WI38 (cell line): ENCODE results near the gene EPN2.
"Not testable (repeated sequence)": the region's sequence is repeated elsewhere in the genome, so short reads cannot be mapped to it uniquely, and the experiment has no call there.

Source experiments
- H3K4me3 ChIP-seq: 2 replicates; pipeline ENCODE4 v1.5.1; 2011; ENCODE audit warnings: low read depth, mild to moderate bottlenecking, control low read depth, low read length
- CTCF ChIP-seq: IDR thresholded peaks from 2 replicates; pipeline ENCODE4 v1.5.1; 2012; ENCODE audit warnings: low read depth, mild to moderate bottlenecking, control low read depth, low read length

EPN2 gene

GRCh38 chr17:19348806-19349205 lies 111.6 kb downstream of the EPN2 start:
- TF ChIP-seq CTCF = no peak
- H3K4me3 ChIP-seq = no peak overlapping the region

- H3K4me3 ChIP-seq = not testable (repeated sequence)
Observed at GRCh38 chr17:19353401-19353800, 116.2 kb downstream of the EPN2 start.

GRCh38 chr17:19354748-19355147 lies 117.6 kb downstream of the EPN2 start:
- H3K4me3 ChIP-seq = no peak overlapping the region

DNA sequence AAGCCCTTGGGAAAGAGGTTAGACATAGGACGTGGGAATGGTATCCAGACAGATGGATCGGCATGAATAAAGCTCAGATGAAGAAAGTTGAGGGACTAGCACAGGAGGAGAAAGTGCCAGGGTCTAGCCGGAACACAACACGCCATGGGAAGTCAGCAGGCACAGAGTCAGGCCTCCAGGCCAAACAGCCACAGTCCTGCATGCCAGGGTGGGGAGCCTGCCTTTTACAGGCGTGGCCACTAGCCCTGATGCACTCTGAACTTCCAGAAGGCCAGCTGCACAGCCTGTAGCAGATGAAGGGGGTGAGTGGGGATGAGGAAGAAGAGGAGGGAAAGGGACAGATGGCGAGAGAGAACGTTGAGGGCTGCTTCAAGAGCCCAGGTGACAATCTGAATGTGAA lies 120.2 kb downstream of the EPN2 start:
- no peak overlapping the region for H3K4me3 ChIP-seq
- TF ChIP-seq CTCF = no peak

More at GRCh38 chr17:19354748-19355147, 117.6 kb downstream of the EPN2 start:
- TF ChIP-seq CTCF = no peak

GRCh38 chr17:19357761-19358160 lies 120.6 kb downstream of the EPN2 start:
- no peak overlapping the region for H3K4me3 ChIP-seq
- no peak for TF ChIP-seq CTCF

GRCh38 chr17:19359151-19359550 lies 122.0 kb downstream of the EPN2 start:
- no peak for TF ChIP-seq CTCF
- H3K4me3 ChIP-seq = no peak overlapping the region

DNA sequence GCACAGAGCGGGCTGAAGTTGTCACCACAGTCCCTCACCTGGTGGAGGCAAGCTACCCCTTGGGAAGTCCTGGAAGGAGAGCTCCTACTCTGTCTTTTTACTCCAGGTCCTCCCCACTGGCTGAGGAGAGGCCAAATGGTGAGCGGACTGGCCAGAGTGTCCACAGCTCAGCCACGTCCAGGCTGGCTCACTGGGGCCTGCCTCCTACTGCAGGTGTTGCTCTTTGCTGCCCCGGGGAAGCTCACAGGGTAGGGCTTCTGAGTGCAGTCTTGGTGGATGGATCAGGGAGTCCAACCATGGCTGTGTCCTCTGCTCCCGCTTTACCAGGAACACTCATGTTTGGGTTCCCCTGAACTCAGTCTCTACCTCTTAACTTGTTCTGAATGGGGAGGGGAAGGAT lies 122.7 kb downstream of the EPN2 start:
- no peak for TF ChIP-seq CTCF
- H3K4me3 ChIP-seq = no peak overlapping the region

DNA sequence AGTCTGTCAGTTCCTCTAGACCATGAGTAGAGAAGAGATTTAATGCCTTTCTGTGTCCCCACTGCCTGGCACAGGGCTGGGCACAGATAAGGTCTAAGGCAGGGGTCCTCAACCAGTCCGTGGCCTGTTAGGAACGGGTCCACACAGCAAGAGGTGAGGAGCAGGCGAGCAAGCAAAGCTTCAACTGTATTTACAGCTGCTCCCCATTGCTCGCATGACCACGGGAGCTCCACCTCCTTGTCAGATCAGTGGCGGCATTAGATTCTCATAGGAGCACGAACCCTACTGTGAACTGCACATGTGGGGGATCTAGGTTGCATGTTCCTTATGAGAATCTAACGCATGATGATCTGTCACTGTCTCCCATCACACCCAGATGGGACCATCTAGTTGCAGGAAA lies 123.6 kb downstream of the EPN2 start:
- TF ChIP-seq CTCF = no peak
- H3K4me3 ChIP-seq = no peak overlapping the region
